GM21576 (cell line): Measurements from ENCODE around the gene ATAD3C.
"Not testable (repeated sequence)": the region's sequence is repeated elsewhere in the genome, so short reads cannot be mapped to it uniquely, and the experiment has no call there.

ENCODE experiments used
- ATAC-seq: cut with Tn5 transposase; IDR thresholded peaks from one replicate; pipeline ENCODE4 v1.9.1; 2021; ENCODE audit warnings: mild to moderate bottlenecking, moderate library complexity; ENCODE audit not compliant: unreplicated experiment

ATAD3C gene

GRCh38 chr1:1468196-1468985 lies 18.9 kb downstream of the ATAD3C start:
- ATAC-seq, result not testable (repeated sequence)

- ATAC-seq, result no peak
Observed at GRCh38 chr1:1470626-1471388, 21.3 kb downstream of the ATAD3C start.

- peak; percentile 83 for ATAC-seq
Observed at GRCh38 chr1:1471389-1472052, 22.0 kb downstream of the ATAD3C start, which contains the start of gene ATAD3B. Gene ATAD3B, plus strand, starts transcription at chr1:1471765. Its CDS starts 120 bp downstream, at chr1:1471885.

- ATAC-seq, result peak; percentile 19
Observed at GRCh38 chr1:1472053-1472876, 22.8 kb downstream of the ATAD3C start.

- not testable (repeated sequence) for ATAC-seq
Observed at GRCh38 chr1:1476011-1476410, 26.5 kb downstream of the ATAD3C start.

- ATAC-seq, result no peak
Observed at GRCh38 chr1:1477206-1477605, 27.7 kb downstream of the ATAD3C start.

GRCh38 chr1:1479547-1480487 lies 30.3 kb downstream of the ATAD3C start:
- ATAC-seq, result no peak

GRCh38 chr1:1480488-1480867 lies 31.0 kb downstream of the ATAD3C start:
- not testable (repeated sequence) for ATAC-seq

- not testable (repeated sequence) for ATAC-seq
Observed at GRCh38 chr1:1481811-1482210, 32.3 kb downstream of the ATAD3C start.

- no peak for ATAC-seq
Observed at GRCh38 chr1:1482856-1483255, 33.4 kb downstream of the ATAD3C start.

- ATAC-seq, result no peak
Observed at GRCh38 chr1:1483714-1484113, 34.2 kb downstream of the ATAD3C start.

- not testable (repeated sequence) for ATAC-seq
Observed at GRCh38 chr1:1484976-1485750, 35.7 kb downstream of the ATAD3C start.

GRCh38 chr1:1485755-1486317 lies 36.3 kb downstream of the ATAD3C start:
- ATAC-seq, result not testable (repeated sequence)

GRCh38 chr1:1487701-1488100 lies 38.2 kb downstream of the ATAD3C start:
- ATAC-seq, result no peak

GRCh38 chr1:1489231-1489630 lies 39.7 kb downstream of the ATAD3C start:
- no peak for ATAC-seq

GRCh38 chr1:1489861-1490260 lies 40.4 kb downstream of the ATAD3C start:
- no peak for ATAC-seq

GRCh38 chr1:1490633-1491230 lies 41.2 kb downstream of the ATAD3C start:
- ATAC-seq, result no peak

- ATAC-seq, result no peak
Observed at GRCh38 chr1:1491601-1492000, 42.1 kb downstream of the ATAD3C start.
